ENCODE results near the gene AGBL1.

The AGBL1 gene

DNA sequence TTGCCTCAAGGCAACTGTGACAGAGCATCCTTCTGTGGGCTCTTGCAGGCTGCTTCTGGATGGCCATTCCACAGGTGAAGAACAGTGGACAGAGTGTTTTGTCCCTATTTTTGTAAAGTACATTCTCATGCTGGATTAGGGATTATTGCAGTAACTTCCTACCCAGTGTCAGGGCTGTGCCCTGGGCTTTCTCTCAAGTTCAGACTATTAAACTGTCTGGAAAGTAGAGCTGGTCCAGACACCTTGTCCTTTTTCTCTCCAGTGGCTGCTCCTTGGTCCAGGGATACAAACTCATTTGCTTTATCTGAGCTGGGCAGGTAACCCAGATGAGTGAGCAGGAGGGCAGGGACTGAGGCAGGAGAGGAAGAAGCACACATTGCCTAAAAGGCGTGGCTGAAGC, 37.4 kb upstream of the AGBL1 start:
- DNase-seq (ENCODE audit: low read depth) = no peak
- H3K4me3 ChIP-seq (ENCODE audit: low read depth, low read length) = no peak overlapping the region
- TF ChIP-seq, protein P1, sequence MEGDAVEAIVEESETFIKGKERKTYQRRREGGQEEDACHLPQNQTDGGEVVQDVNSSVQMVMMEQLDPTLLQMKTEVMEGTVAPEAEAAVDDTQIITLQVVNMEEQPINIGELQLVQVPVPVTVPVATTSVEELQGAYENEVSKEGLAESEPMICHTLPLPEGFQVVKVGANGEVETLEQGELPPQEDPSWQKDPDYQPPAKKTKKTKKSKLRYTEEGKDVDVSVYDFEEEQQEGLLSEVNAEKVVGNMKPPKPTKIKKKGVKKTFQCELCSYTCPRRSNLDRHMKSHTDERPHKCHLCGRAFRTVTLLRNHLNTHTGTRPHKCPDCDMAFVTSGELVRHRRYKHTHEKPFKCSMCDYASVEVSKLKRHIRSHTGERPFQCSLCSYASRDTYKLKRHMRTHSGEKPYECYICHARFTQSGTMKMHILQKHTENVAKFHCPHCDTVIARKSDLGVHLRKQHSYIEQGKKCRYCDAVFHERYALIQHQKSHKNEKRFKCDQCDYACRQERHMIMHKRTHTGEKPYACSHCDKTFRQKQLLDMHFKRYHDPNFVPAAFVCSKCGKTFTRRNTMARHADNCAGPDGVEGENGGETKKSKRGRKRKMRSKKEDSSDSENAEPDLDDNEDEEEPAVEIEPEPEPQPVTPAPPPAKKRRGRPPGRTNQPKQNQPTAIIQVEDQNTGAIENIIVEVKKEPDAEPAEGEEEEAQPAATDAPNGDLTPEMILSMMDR (IDR thresholded peaks at IDR 0.05; ENCODE audit: control insufficient read depth, extremely low read depth, insufficient read depth) = no peak

DNA sequence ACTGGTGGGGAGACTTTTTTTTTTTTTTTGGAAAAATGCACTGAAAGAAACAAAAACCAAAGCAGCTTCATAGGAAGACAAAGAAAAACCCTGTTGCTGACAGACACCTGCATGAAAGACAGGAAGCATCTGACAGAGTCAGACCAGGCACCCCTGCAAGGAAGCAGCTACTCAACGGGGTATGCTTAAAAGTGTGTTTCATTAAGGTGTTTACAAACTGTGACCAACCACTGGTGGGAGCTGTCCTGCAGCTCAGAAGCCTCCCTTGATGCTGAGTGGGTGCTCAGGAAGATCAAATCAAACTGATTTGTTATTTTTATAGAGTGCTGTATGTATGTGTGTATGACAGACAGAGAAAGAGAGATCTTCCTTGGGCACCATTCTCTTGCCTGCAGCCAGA, 34.7 kb upstream of the AGBL1 start:
- no peak for DNase-seq (ENCODE audit: low read depth)
- H3K4me3 ChIP-seq (ENCODE audit: low read depth, low read length) = no peak overlapping the region
- TF ChIP-seq, protein P1 (IDR thresholded peaks at IDR 0.05; ENCODE audit: control insufficient read depth, extremely low read depth, insufficient read depth) = no peak

DNA sequence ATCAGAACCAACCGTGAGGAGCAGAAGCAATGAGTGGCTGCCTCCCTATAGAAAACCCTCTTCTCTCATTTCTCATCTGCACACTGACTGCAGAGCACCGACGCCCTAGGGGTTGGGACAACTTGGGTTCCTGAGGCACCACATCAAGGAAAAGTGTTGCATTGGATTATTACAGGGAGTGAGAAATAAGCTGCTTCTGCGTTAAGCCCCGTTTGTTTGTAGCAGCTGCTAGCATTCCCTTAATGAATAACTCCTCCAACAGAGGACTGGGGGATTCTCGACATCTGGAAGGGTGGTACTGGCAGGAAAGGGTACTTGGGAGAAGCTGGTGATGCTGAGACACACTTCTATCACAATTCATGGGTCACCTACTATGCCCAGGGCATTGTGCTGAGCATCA, 25.3 kb upstream of the AGBL1 start:
- TF ChIP-seq, protein P1 (IDR thresholded peaks at IDR 0.05; ENCODE audit: control insufficient read depth, extremely low read depth, insufficient read depth) = no peak
- DNase-seq (ENCODE audit: low read depth) = no peak
- no peak overlapping the region for H3K4me3 ChIP-seq (ENCODE audit: low read depth, low read length)

DNA sequence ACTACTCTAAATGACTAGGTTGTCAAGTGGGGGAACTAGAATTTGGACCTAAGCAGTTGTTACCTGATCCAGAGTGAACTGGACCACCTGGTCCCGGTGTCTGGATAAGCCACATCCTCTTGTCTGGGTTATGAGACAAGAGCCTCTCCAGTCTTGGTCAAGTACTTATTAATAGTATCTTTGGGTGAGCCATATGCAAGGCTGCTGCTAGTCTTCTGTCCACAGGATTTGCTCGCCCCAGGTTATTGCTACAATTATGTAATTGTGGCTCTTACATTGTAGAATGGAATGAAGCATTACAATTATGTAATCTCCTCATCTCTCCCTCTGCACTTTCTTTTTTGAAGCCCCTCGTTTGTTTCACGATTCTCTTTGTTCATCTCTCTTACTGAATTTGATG, 24.0 kb upstream of the AGBL1 start:
- no peak for DNase-seq (ENCODE audit: low read depth)
- H3K4me3 ChIP-seq (ENCODE audit: low read depth, low read length) = no peak overlapping the region
- TF ChIP-seq, protein P1 (IDR thresholded peaks at IDR 0.05; ENCODE audit: control insufficient read depth, extremely low read depth, insufficient read depth) = no peak

DNA sequence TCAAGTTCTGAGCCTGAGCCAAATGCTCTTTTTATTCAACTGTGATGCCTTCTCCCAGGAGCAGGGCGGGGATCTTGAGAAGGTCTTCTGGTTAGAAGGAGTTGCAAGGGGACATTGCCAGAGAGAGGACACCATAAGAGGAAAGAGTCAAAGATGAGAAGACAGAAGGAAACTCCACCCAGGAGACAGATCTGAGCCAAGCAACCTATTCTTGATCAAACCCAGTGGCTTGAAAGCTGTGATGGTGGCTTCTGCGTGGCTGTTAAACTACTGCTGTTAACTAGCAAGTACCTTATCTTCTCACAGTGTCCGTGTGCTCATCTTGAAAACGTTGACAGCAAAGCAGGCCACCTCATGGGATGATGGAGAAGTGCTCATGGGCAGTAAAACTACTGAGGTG, 19.8 kb upstream of the AGBL1 start:
- TF ChIP-seq, protein P1 (IDR thresholded peaks at IDR 0.05; ENCODE audit: control insufficient read depth, extremely low read depth, insufficient read depth) = no peak
- no peak for DNase-seq (ENCODE audit: low read depth)
- no peak overlapping the region for H3K4me3 ChIP-seq (ENCODE audit: low read depth, low read length)

DNA sequence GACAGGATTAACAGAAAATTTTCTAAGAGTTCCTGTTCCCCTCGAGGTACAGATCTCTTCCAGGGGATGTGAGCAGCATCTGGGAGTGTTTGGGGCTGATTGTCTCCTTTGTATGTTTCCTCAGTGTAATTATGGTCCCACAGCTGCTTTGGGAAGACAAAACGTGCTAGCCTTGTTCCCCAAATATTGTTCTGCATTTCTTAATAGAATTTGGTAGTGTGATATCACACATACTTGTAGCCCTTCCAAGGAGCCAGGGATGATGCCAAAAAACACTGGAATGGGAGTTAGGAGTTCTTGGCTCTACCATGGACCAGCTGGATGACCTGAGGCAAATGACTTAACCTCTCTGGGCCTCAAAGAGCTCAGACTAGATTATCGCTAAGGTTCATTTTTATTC, 19.0 kb upstream of the AGBL1 start:
- H3K4me3 ChIP-seq (ENCODE audit: low read depth, low read length) = no peak overlapping the region
- TF ChIP-seq, protein P1 (IDR thresholded peaks at IDR 0.05; ENCODE audit: control insufficient read depth, extremely low read depth, insufficient read depth) = no peak
- no peak for DNase-seq (ENCODE audit: low read depth)

DNA sequence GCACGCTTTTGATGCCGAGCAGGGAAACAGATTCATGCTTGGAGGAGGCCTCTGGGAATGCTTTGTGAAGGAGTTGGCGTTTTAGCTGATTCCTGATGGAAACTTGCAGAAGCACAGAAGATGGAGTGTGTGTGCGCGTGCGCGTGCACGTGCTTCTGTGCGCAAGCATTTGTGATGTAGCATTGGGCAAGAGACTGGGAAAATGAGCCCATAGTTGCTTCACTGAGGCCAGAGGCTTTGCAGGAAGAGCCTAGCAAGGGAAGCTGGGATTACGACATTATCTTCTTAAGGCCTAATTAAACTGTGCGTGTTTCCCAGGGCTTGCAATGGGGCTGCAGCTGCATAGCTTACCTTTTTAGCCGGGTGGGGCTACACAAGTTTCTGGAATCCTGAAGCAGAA, 18.1 kb upstream of the AGBL1 start:
- no peak overlapping the region for H3K4me3 ChIP-seq (ENCODE audit: low read depth, low read length)
- DNase-seq (ENCODE audit: low read depth) = no peak
- TF ChIP-seq, protein P1 (IDR thresholded peaks at IDR 0.05; ENCODE audit: control insufficient read depth, extremely low read depth, insufficient read depth) = no peak

Data from LNCaP clone FGC (cell line).